ENCODE results near the gene ARL6IP6.

Gene ARL6IP6

GRCh38 chr2:152811916-152812315 is 93.5 kb downstream of the ARL6IP6 start:
- Histone ChIP-seq H3K27me3 (ENCODE audit: insufficient read depth, low read length) (no peaks in the 10 kb centered on the region), H3K9me3 (ENCODE audit: low read length) (peaks cover 3% of the 10 kb centered on the region; the same call in 1 of the 2 replicates), H3K9me2 (ENCODE audit: low read depth, low read length) (no peaks in the 10 kb centered on the region), H3K4me1 (ENCODE audit: insufficient read depth, low read length, severe bottlenecking) (no peaks in the 10 kb centered on the region), H3K4me2 (ENCODE audit: low read length) (no peak overlapping the region), H2AFZ (ENCODE audit: low read length) (no peak overlapping the region), H3K36me3 (ENCODE audit: insufficient read depth, low read length) (no peaks in the 10 kb centered on the region; the same call in 1 of the 2 replicates), H3K79me2 (ENCODE audit: insufficient read depth, low read length) (no peaks in the 10 kb centered on the region), H4K20me1 (ENCODE audit: insufficient read depth, low read length) (no peaks in the 10 kb centered on the region), H3K4me3 (ENCODE audit: low read depth, low read length, poor library complexity, severe bottlenecking) (no peak overlapping the region), H3F3A (ENCODE audit: insufficient read depth, low read length) (no peaks in the 10 kb centered on the region), H3K27ac (ENCODE audit: low read depth, low read length, poor library complexity, severe bottlenecking) (no peak overlapping the region), H3K9ac (ENCODE audit: low read length) (no peak overlapping the region)
- TF ChIP-seq CTCF (IDR thresholded peaks at IDR 0.05; ENCODE audit: low read length) (no peak), EZH2 (IDR thresholded peaks at IDR 0.05; ENCODE audit: borderline replicate concordance, low read length) (no peak)

Measured in OCI-LY1 (cell line).